HK-2 (cell line): ENCODE results near the gene MRPL11.
"Not testable (repeated sequence)": the region's sequence is repeated elsewhere in the genome, so short reads cannot be mapped to it uniquely, and the experiment has no call there.

Experiments used
- DNase-seq: peaks from one replicate; pipeline ENCODE4 v3.0.0-alpha.2; 2018; ENCODE audit not compliant: unreplicated experiment

Gene MRPL11

GRCh38 chr11:66431287-66431686, 7.4 kb downstream of the MRPL11 start:
- not testable (repeated sequence) for DNase-seq

DNA sequence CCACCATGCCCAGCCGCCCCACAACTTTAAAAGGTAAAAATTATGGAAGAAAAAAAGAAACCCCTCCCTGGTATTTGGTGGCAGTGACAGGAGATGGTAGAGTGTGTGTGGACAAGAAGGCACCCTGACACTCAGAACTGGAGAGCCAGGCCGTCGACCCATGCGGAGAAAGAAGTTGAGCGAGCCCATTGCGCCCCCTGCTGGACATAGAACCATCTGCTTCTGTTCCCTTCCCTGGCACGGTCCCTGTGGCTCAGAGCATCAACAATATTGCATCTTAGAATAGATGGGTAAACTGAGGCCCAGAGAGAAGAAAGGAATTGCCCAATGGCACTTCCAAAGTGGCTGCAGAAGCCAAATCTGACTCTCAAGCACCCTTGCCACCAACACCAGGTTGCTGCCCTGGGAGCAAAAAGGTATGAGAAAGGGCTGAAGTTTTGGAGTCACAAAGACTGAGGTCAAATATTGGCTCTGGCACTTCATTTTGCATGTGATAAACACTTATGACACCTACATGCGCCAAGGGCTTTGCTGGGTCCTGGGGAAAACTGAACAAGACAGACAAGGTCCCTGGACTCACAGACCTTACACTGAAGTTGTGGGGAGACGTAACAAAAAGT, 8.6 kb downstream of the MRPL11 start:
- DNase-seq: peak; percentile 65

DNA sequence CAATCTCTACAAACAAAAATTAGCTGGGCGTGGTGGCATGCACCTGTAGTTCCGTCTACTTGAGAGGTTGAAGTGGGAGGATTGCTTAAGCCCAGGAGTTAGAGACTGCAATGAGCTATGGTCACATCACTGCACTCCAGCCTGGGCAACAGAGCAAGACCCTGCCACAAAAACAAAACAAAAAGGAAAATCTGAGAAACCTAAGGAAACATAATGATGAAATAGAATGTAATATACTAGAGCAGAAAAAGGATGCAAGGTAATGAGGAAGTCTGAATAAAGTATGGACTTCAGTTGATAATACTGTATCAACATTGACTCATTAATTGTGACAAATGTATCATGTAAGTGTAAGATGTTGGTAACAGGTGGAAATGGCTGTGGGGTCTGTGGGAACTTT, 9.7 kb downstream of the MRPL11 start:
- DNase-seq: no peak

GRCh38 chr11:66426314-66426713, 12.3 kb downstream of the MRPL11 start:
- no peak for DNase-seq

DNA sequence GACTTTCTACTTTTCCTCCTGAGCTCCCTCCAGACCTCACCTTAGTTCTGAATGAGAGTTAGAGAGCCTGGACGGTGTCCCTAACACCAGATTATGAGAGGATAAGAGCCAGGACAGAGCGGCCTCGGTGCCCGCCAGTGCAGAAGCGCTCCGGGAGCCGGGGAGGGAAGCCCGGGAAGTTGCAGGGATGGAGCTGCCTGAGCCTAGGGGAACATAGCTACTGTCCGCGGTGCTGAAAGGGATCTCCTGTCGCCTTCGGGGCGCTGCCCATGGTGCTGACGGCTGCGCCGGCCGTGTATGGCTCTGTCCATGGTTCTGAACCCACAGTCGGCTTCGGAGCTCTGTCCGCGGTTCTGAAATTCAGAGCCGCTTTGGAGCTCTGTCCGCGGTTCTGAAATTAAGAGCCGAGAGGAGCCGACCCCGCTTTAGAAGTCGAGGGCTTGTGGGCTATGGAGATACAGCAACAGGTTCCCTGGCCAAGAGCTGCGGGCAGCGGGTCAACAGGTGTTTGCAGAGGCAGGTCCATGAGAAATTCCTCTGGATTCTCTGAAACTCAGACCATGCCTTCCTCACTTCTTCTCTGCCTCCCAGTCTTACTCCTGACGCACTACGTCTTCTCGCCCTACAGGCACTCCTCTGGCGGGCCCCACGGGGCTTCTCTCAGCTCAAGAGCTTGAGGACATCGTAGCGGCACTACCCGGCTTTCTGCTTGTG, 17.0 kb downstream of the MRPL11 start:
- DNase-seq: peak; percentile 88

GRCh38 chr11:66420671-66421476, 17.8 kb downstream of the MRPL11 start, which contains the start of gene NPAS4:
NPAS4 (plus strand) TSS chr11:66421035; CDS start chr11:66421180, 145 bp downstream.
- no peak for DNase-seq

GRCh38 chr11:66419825-66420224, 18.8 kb downstream of the MRPL11 start:
- DNase-seq: no peak

- DNase-seq: no peak
These were observed 19.7 kb downstream of the MRPL11 start for GRCh38 chr11:66418986-66419308.

- DNase-seq: peak; percentile 73
These were observed 20.3 kb downstream of the MRPL11 start for GRCh38 chr11:66418168-66418985.

DNA sequence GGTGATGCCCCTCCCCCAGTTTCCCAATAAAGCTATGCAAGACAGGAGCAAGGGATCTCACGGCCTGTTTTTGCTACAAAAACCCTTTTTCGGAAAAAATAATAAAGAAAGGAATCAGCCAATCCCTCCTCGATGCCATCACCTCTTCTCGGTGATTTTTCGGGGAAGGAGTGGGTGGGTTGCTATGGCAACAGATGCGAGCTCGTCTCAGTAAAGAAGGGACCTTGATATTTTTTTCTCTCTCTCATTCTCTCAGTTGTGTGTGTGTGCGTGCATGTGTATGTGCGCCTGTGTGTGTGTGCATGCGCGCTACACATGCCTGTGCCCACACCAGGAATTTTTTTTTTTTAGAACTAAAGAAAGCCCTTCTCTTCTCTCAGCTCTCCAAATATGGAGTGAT, 21.6 kb downstream of the MRPL11 start:
- DNase-seq: no peak

DNA sequence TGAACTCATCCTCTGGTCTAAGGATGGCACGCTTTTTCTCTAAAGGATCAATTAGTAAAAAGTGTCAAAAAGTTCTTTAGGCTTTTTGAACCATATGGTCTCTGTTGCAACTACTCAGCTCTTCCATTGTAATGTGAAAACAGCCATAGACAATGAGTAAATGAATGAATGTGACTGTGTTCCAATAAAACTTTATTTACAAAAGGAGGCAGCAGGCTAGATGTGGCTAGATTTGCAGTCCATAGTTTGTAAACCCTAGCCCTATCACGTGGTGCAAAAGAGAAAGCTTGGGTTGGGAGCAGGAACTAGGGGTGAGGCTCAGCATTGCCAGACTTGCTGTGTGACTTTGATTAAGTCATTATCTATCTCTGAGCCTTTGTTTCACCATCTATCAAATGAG, 23.2 kb downstream of the MRPL11 start:
- DNase-seq: no peak

DNA sequence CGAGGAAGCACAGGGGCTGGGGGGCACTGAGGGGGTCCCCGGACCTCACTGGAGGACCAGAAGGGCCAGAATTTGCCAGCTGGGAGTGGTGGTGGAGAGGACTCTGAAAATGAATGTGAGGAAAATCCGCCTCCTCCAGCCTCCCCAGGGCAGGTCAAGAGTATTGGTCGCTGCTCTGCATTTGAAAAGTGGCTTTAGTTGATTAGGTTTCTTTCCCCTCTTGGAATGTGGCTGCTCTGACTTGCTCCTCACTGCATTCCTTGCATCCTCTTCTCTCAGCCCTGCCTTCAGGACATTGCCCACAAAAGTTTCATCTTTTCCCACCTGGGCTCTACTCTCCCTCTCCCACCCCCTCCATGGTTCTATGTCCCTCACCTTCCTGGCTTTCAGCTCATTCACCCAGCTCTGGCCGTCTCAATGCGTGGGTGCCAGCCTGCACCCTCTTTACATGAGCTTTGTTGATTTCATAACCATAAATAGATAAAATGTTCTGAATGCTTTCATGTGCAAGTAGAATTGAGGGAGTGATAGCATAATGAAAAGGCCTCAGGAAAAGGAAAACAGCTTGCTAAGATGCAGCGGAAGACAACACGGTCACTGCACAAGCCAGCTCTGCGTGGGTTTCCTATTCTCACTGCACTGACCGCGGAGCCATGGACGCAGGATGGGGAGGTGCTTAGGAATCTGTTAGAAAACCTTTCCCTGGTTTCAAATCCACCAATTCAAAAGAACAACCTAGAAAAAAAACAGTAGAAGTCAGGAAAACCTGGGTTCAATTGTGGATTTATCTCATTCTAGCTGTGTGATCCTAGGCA, 24.3 kb downstream of the MRPL11 start:
- DNase-seq: no peak

GRCh38 chr11:66413167-66413566, 25.5 kb downstream of the MRPL11 start:
- no peak for DNase-seq

DNA sequence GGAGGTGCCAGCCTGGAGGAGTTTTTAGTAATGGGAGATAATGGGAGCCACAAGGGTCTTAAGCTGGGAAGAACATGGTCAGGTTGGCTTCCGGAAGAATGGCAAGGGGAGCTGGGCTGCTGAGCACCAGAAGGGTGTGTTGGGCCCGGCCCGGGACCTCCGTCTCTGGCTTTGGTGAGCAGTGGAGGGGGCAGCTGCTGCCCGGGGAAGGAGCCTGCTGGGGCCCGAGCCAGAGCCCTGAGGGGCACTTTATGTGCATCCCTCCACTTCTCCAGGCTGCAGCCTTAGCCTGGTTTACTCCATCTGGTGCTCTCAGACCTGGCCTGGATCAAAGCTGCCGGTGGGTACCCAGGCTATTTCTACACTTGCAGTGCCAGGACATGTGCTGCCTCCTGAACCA, 26.5 kb downstream of the MRPL11 start:
- no peak for DNase-seq

- no peak for DNase-seq
These were observed 27.3 kb downstream of the MRPL11 start for GRCh38 chr11:66411323-66411722.

- DNase-seq: no peak
These were observed 28.5 kb downstream of the MRPL11 start for GRCh38 chr11:66410191-66410590.

GRCh38 chr11:66409226-66409625, 29.4 kb downstream of the MRPL11 start:
- DNase-seq: no peak

DNA sequence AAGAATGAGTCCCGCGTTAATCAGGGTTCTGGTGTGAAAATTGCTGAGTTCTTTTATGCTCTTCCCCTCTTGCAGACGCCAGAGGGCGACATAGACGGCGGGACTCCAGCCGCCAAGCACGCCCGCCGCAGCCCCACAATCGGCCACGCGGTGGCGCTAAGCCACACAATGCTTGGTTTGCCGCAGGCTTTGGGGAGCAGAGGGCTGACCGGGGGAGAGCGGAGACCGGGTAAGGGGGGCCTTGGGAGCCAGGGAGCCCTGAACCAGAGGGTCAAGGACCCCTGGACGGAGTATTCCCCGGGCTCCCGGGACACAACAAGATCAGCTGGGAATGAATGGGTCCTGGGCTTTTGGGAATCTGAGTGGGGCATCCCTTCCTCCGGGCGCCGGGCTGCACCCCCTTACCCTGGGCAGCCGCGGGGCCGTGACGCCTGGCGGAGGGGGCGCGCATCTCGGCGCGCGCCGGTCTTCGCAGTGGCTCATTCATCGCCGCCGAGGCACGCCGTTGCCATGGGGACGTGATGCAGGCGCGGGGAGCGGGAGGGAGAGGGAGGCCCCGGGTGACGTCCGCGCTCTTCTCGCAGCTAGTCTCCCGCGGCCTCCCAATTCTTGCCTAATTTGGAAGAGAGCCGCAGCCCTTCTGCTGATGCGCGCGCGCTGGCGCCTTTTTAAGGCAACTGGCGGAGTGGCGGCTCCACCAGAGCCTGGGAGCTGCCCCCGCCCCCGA, 30.0 kb downstream of the MRPL11 start:
- peak; percentile 84 for DNase-seq

GRCh38 chr11:66407651-66408050, 31.0 kb downstream of the MRPL11 start:
- DNase-seq: no peak

GRCh38 chr11:66393954-66394353, 44.7 kb downstream of the MRPL11 start:
- no peak for DNase-seq
